ENCODE data around the gene NID1. TPM values are rescaled to one million over a fixed set of nuclear protein-coding genes. Genes with fewer than 3 reads are reported as not detected.

Gene NID1
- total RNA-seq, 6 donors from 2014 or later, result 26.8 to 81.1 (median 46.1) TPM

DNA sequence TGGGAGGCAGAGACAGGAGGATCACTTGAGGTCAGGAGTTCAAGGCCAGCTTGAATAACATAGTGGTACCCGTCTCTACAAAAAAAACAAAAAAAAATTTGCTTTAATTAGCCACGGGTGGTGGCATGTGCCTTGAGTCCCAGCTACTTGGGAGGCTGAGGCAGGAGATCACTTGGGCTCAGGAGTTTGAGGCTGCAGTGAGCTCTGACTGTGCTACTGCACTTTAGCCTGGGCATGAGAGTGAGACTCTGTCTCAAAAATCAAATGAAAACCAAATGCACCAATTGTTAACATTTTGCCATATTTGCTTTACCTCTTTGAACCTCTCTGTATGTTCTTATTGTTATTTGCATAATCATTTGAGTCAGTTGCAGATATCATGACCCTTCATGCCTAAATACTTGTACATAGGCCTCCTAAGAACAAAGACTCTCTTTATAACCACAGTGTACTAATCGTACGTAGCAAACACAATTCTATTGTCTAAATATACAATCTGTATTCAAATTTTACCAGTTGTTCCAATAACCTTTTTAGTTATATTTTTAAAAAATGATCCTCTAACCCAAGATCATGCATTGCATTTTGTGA is 8.5 kb upstream of the NID1 start:
- DNase-seq (no peak), ATAC-seq (ENCODE audit: low FRiP score in 2 of 2) (no peak)
- H3K4me1 ChIP-seq, result no peaks in the 10 kb centered on the region
- 89 to 94% methylated on average over 4 of the region's 4 CpGs for WGBS, 2 donors
- H3K9me3 ChIP-seq, result peaks cover 0 to 5% (median 0%) of the 10 kb centered on the region in 4 donors
- H3K27me3 ChIP-seq, result no peaks in the 10 kb centered on the region
- H3K27ac ChIP-seq, result no peak overlapping the region
- TF ChIP-seq, protein P1, sequence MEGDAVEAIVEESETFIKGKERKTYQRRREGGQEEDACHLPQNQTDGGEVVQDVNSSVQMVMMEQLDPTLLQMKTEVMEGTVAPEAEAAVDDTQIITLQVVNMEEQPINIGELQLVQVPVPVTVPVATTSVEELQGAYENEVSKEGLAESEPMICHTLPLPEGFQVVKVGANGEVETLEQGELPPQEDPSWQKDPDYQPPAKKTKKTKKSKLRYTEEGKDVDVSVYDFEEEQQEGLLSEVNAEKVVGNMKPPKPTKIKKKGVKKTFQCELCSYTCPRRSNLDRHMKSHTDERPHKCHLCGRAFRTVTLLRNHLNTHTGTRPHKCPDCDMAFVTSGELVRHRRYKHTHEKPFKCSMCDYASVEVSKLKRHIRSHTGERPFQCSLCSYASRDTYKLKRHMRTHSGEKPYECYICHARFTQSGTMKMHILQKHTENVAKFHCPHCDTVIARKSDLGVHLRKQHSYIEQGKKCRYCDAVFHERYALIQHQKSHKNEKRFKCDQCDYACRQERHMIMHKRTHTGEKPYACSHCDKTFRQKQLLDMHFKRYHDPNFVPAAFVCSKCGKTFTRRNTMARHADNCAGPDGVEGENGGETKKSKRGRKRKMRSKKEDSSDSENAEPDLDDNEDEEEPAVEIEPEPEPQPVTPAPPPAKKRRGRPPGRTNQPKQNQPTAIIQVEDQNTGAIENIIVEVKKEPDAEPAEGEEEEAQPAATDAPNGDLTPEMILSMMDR (IDR thresholded peaks at IDR 0.05), result no peak
- TF ChIP-seq POLR2A (IDR thresholded peaks at IDR 0.05) (no peak), EP300 (IDR thresholded peaks at IDR 0.05) (no peak), POLR2AphosphoS5 (IDR thresholded peaks at IDR 0.05) (no peak)
- H3K4me3 ChIP-seq, result no peak overlapping the region
- no peaks in the 10 kb centered on the region for H3K36me3 ChIP-seq

DNA sequence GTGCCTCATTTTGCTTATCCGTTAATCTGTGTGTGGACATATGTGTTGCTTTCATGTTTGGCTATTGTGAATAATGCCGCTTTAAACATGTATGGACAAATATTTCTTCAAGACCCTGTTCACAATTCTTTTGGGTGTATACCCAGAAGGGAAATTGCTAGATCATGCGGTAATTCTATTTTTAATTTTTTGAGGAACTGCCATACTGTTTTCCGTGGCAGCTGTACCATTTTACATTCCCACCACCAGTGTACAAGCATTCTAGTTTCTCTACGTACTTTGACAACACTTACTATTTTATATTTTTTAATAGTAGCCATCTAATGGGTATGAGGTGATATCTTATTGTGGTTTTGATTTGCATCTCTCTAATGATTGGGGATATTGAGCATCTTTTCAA is 7.1 kb upstream of the NID1 start:
- DNase-seq (no peak), ATAC-seq (ENCODE audit: low FRiP score in 2 of 2) (no peak)
- Histone ChIP-seq H3K4me1 (peaks cover 0 to 2% (median under 1%) of the 10 kb centered on the region in 4 donors), H3K27ac (no peak overlapping the region), H3K9me3 (peaks cover 0 to 5% (median 0%) of the 10 kb centered on the region in 4 donors), H3K36me3 (no peaks in the 10 kb centered on the region), H3K4me3 (no peak overlapping the region), H3K27me3 (no peaks in the 10 kb centered on the region)
- TF ChIP-seq, protein P1 (IDR thresholded peaks at IDR 0.05), result no peak
- TF ChIP-seq POLR2AphosphoS5 (IDR thresholded peaks at IDR 0.05), result no peak
- no peak for TF ChIP-seq EP300 (IDR thresholded peaks at IDR 0.05)
- TF ChIP-seq POLR2A (IDR thresholded peaks at IDR 0.05), result no peak
- WGBS, 2 donors, result 66 to 81% methylated on average over 5 of the region's 5 CpGs

DNA sequence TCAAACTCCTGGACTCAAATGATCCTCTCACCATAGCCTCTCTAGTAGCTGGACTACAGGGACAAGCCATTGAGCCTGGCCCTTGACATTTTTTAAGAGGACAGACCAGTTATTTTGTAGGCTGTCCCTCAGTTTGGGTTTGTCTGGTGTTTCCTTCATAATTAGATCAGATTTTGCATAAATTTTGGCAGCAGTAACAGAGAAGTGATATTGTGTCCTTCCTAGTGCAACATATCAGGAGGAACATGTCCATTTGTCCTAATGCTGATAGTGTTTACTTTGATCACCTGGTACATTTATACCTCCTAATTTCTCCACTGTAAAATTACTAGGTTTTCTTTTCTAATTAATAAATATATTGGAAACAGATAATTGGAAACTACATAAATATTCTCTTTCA is 5.9 kb upstream of the NID1 start:
- H3K4me3 ChIP-seq, result no peak overlapping the region
- H3K27me3 ChIP-seq, result no peaks in the 10 kb centered on the region
- peaks cover 0 to 5% (median 0%) of the 10 kb centered on the region in 4 donors for H3K9me3 ChIP-seq
- TF ChIP-seq POLR2A (IDR thresholded peaks at IDR 0.05), result no peak
- no peak for TF ChIP-seq POLR2AphosphoS5 (IDR thresholded peaks at IDR 0.05)
- no peak for TF ChIP-seq EP300 (IDR thresholded peaks at IDR 0.05)
- TF ChIP-seq, protein P1 (IDR thresholded peaks at IDR 0.05), result no peak
- peaks cover 4 to 10% (median 6%) of the 10 kb centered on the region in 4 donors for H3K4me1 ChIP-seq
- no peak for ATAC-seq (ENCODE audit: low FRiP score in 2 of 2)
- H3K36me3 ChIP-seq, result no peaks in the 10 kb centered on the region
- DNase-seq, result no peak
- H3K27ac ChIP-seq, result no peak overlapping the region

DNA sequence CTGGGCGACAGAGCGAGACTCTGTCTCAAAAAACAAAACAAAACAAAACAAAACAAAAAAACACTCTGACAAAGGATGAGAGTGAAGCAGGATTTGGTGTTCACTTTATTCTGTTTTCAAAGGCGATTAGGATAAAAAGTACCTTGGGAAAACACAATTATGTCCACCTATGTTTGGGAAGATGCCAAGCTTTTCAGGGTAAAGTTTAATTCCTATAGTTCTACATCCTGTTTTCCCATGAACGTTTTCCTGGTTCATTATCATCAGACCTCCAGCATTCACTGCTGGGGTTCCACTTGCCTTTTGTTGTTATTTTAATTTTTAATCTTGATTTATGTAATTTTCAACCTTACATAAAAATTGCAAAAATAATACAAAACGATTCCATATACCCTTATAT is 4.9 kb upstream of the NID1 start:
- Histone ChIP-seq H3K27ac (no peak overlapping the region), H3K27me3 (peaks cover 0 to 7% (median 3%) of the 10 kb centered on the region in 4 donors), H3K4me3 (no peak overlapping the region), H3K9me3 (peaks cover 0 to 5% (median 0%) of the 10 kb centered on the region in 4 donors), H3K4me1 (peaks cover 6 to 20% (median 13%) of the 10 kb centered on the region in 4 donors), H3K36me3 (no peaks in the 10 kb centered on the region)
- WGBS, 2 donors, result 80 to 86% methylated on average over 5 of the region's 5 CpGs
- no peak for ATAC-seq (ENCODE audit: low FRiP score in 2 of 2)
- no peak for DNase-seq
- TF ChIP-seq POLR2A (IDR thresholded peaks at IDR 0.05) (no peak), POLR2AphosphoS5 (IDR thresholded peaks at IDR 0.05) (no peak), EP300 (IDR thresholded peaks at IDR 0.05) (no peak)
- TF ChIP-seq, protein P1 (IDR thresholded peaks at IDR 0.05), result no peak

Data from upper lobe of left lung (tissue), 6 donors.